ENCODE measurements around the gene GNAQ.

The GNAQ gene

GRCh38 chr9:78004478-78005229 is 27.0 kb downstream of the GNAQ start:
- POLR2A ChIA-PET = no interaction called here
- TF ChIP-seq, protein P1, sequence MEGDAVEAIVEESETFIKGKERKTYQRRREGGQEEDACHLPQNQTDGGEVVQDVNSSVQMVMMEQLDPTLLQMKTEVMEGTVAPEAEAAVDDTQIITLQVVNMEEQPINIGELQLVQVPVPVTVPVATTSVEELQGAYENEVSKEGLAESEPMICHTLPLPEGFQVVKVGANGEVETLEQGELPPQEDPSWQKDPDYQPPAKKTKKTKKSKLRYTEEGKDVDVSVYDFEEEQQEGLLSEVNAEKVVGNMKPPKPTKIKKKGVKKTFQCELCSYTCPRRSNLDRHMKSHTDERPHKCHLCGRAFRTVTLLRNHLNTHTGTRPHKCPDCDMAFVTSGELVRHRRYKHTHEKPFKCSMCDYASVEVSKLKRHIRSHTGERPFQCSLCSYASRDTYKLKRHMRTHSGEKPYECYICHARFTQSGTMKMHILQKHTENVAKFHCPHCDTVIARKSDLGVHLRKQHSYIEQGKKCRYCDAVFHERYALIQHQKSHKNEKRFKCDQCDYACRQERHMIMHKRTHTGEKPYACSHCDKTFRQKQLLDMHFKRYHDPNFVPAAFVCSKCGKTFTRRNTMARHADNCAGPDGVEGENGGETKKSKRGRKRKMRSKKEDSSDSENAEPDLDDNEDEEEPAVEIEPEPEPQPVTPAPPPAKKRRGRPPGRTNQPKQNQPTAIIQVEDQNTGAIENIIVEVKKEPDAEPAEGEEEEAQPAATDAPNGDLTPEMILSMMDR (IDR thresholded peaks at IDR 0.05; ENCODE audit: insufficient read depth, low read length, missing control alignments) = no peak
- no peak overlapping the region for H3K4me3 ChIP-seq (ENCODE audit: low read depth, low read length)
- DNase-seq (ENCODE audit: low read depth, low spot score) = no peak
- CTCF ChIA-PET = no interaction called here

DNA sequence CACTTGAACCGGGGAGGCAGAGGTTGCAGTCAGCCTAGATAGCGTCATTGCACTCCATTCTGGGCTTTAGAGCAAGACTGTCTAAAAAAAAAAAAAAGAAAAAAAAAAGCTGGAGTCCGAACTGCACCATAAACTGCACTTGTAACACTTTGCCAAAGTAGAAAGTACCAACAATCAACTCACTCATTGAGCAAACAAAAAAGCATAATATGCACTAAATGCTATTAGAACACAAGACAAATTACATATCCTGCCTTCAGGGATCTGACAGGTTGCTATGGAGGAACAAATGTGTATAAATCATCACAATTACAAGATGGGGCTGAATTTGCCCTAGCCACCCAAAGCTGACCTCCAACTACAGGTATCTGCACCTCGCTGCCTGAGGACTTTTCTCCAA is 27.9 kb downstream of the GNAQ start:
- ChIA-PET CTCF (interaction anchor here (1.5 to 4.9 kb wide), 2 partner anchors 8 to 27 kb away, joined by 3 to 20 read pairs; no protein-coding TSS in a partner anchor), POLR2A (interaction anchor here (0.7 kb wide), 1 partner anchor 21 kb away, joined by 3 read pairs; no protein-coding TSS in a partner anchor)
- no peak for DNase-seq (ENCODE audit: low read depth, low spot score)
- no peak overlapping the region for H3K4me3 ChIP-seq (ENCODE audit: low read depth, low read length)
- TF ChIP-seq, protein P1 (IDR thresholded peaks at IDR 0.05; ENCODE audit: insufficient read depth, low read length, missing control alignments) = no peak

- POLR2A ChIA-PET = no interaction called here
Observed at GRCh38 chr9:78001946-78002731, 29.5 kb downstream of the GNAQ start.

GRCh38 chr9:78000221-78000620 is 31.4 kb downstream of the GNAQ start:
- TF ChIP-seq, protein P1 (IDR thresholded peaks at IDR 0.05; ENCODE audit: insufficient read depth, low read length, missing control alignments) = no peak
- ChIA-PET CTCF (interaction anchor here (2.2 to 4.9 kb wide), 2 partner anchors 23 to 35 kb away, joined by 10 to 20 read pairs; no protein-coding TSS in a partner anchor), POLR2A (no interaction called here)
- no peak overlapping the region for H3K4me3 ChIP-seq (ENCODE audit: low read depth, low read length)
- DNase-seq (ENCODE audit: low read depth, low spot score) = no peak

More at GRCh38 chr9:78001946-78002731, 29.5 kb downstream of the GNAQ start:
- TF ChIP-seq, protein P1 (IDR thresholded peaks at IDR 0.05; ENCODE audit: insufficient read depth, low read length, missing control alignments) = no peak
- no peak for DNase-seq (ENCODE audit: low read depth, low spot score)
- H3K4me3 ChIP-seq (ENCODE audit: low read depth, low read length) = no peak overlapping the region
- CTCF ChIA-PET = interaction anchor here (0.5 to 4.9 kb wide), 4 partner anchors 8 to 45 kb away, joined by 3 to 20 read pairs (median 3); no protein-coding TSS in a partner anchor

- POLR2A ChIA-PET = no interaction called here
- CTCF ChIA-PET = interaction anchor here (2.2 to 4.9 kb wide), 2 partner anchors 22 to 36 kb away, joined by 10 to 20 read pairs; no protein-coding TSS in a partner anchor
Observed at GRCh38 chr9:77999231-77999631, 32.4 kb downstream of the GNAQ start.

More at GRCh38 chr9:77999231-77999631, 32.4 kb downstream of the GNAQ start:
- no peak for DNase-seq (ENCODE audit: low read depth, low spot score)
- H3K4me3 ChIP-seq (ENCODE audit: low read depth, low read length) = no peak overlapping the region
- TF ChIP-seq, protein P1 (IDR thresholded peaks at IDR 0.05; ENCODE audit: insufficient read depth, low read length, missing control alignments) = no peak

All from AG04449 (cell line).